NCI-H146 treated with DMSO at 0.1 percent for 48 hours (cell line): ENCODE results near the gene USP21.

ENCODE experiments used
- DNase-seq: peaks from one replicate; lab custom pipeline; 2025; ENCODE audit not compliant: unreplicated experiment; lab: John Stamatoyannopoulos, UW

The USP21 gene

DNA sequence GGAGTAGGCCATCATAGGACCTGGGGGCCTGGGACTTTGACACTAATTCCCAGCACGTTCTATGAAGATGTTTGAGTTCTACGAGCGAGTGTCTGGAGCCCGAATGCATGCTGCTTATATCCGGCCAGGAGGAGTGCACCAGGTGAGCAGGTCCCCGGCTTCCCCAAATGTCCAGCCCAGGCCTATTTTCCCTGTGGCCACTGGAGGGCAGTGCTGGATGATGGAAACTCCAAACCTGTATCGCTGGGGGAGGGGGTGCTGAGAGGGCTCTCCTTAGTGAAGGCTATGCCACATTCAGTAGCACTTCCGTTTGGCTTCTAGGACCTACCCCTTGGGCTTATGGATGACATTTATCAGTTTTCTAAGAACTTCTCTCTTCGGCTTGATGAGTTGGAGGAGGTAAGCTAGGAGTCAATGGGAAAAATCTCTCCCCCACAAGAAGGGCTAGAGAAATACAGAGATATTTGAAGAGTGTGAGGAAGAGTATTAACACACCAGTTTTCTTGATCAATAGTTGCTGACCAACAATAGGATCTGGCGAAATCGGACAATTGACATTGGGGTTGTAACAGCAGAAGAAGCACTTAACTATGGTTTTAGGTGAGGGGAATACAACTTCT lies 50.6 kb downstream of the USP21 start:
- DNase-seq, result peak; percentile 62

DNA sequence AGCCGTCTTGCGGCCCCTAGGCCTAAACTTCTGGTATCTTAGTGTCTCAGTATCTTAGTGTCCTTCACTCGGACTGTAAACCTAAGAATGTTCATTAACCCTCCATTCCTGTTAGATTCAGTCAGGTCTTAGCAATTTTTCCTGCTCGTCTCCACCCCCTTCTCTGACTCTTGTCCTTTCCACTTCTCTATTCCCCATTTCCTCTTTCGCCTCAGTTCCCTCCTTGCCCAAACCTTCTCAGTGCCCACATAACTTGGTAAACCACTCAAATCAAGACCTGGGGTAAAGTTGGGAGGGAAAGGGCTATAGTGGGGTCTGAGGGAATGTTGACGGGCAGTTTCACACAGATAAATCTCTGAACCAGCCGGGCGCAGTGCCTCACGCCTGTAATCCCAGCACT lies 55.1 kb downstream of the USP21 start:
- no peak for DNase-seq

DNA sequence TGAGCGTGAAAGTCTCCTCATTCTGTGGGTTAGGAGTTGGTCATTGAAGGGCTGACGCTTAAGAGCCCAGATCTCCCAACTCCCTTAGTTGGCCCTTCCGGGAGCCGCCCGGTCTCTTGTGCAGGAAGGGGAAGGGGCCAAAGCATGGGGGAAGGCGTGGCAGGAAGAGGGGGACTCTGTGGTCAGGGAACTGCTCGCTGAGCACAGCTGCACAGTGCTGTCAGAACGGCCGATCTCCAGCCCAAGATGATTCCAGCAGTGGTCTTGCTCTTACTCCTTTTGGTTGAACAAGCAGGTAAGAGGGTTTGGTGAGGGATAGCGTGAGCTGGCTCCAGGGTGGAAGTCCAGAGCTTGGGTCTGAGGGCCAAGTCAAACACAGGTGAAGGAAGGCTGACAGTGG lies 55.8 kb downstream of the USP21 start, which contains the start of gene FCER1G:
Gene FCER1G (plus strand): TSS at position 220 of the 400 bp plus-strand sequence. CDS start 27 bp downstream, at position 247.
- DNase-seq, result no peak
